GM23248 (cell line): Measurements from ENCODE around the gene FYB1. TPM values are rescaled to one million over a fixed set of nuclear protein-coding genes. Genes with fewer than 3 reads are reported as not detected.
A peak's percentile ranks its signal among the peaks of the same experiment; 100 is the strongest.

ENCODE experiments used
- DNase-seq: peaks from one replicate; pipeline ENCODE4 v3.0.0-alpha.2; 2015
- H2AFZ ChIP-seq: fragments of 200-600 bp; sonication (generic); 2 replicates; pipeline ENCODE4 v1.6.1; 2016; ENCODE audit warnings: antibody characterized with exemption
- H3F3A ChIP-seq: fragments of 200-600 bp; sonication (generic); 2 replicates; pipeline ENCODE4 v1.6.1; 2016; ENCODE audit warnings: mild to moderate bottlenecking, antibody characterized with exemption, mixed run types; ENCODE audit not compliant: insufficient read depth
- H3K27ac ChIP-seq: fragments of 200-600 bp; sonication (generic); 2 replicates; pipeline ENCODE4 v1.5.1; 2016; ENCODE audit warnings: mild to moderate bottlenecking
- H3K27me3 ChIP-seq: fragments of 200-600 bp; sonication (generic); replicated peaks from 2 replicates; pipeline ENCODE4 v1.6.1; 2016; ENCODE audit warnings: mild to moderate bottlenecking; ENCODE audit not compliant: insufficient read depth
- H3K36me3 ChIP-seq: fragments of 200-600 bp; sonication (generic); 2 replicates; pipeline ENCODE4 v1.6.1; 2016; ENCODE audit warnings: low read depth, mild to moderate bottlenecking
- H3K4me1 ChIP-seq: fragments of 200-600 bp; sonication (generic); 2 replicates; pipeline ENCODE4 v1.6.1; 2016; ENCODE audit warnings: mild to moderate bottlenecking; ENCODE audit not compliant: insufficient read depth
- H3K4me2 ChIP-seq: fragments of 200-600 bp; sonication (generic); one replicate; pipeline ENCODE4 v1.6.1; 2016; ENCODE audit warnings: mild to moderate bottlenecking; ENCODE audit not compliant: unreplicated experiment
- H3K4me3 ChIP-seq: fragments of 200-600 bp; sonication (generic); 2 replicates; pipeline ENCODE4 v1.5.1; 2016; ENCODE audit warnings: mild to moderate bottlenecking
- H3K79me2 ChIP-seq: fragments of 200-600 bp; sonication (generic); 2 replicates; pipeline ENCODE4 v1.6.1; 2016; ENCODE audit warnings: mild to moderate bottlenecking; ENCODE audit not compliant: insufficient read depth
- H3K9ac ChIP-seq: fragments of 200-600 bp; sonication (generic); 2 replicates; pipeline ENCODE4 v1.6.1; 2016; ENCODE audit warnings: mild to moderate bottlenecking
- H3K9me2 ChIP-seq: fragments of 200-600 bp; sonication (generic); 2 replicates; pipeline ENCODE4 v1.6.1; 2016; ENCODE audit warnings: mixed run types, mild to moderate bottlenecking, moderate library complexity; ENCODE audit not compliant: insufficient read depth
- H3K9me3 ChIP-seq: fragments of 200-600 bp; sonication (generic); one replicate; pipeline ENCODE4 v1.6.1; 2017; ENCODE audit warnings: low read depth
- H4K20me1 ChIP-seq: fragments of 200-600 bp; sonication (generic); 2 replicates; pipeline ENCODE4 v1.6.0; 2016; ENCODE audit not compliant: insufficient read depth
- EZH2 ChIP-seq: fragments of 200-600 bp; sonication (generic); IDR thresholded peaks from 2 replicates; pipeline ENCODE4 v1.6.1; 2018; ENCODE audit warnings: antibody characterized with exemption, mild to moderate bottlenecking; ENCODE audit not compliant: insufficient read depth, poor library complexity, severe bottlenecking
- EZH2phosphoT487 ChIP-seq: fragments of 200-600 bp; sonication (generic); IDR thresholded peaks from 2 replicates; pipeline ENCODE4 v1.6.1; 2018; ENCODE audit warnings: antibody characterized with exemption, moderate library complexity, mild to moderate bottlenecking, low read depth; ENCODE audit not compliant: insufficient read depth
- WGBS, 2 experiments: methylation state at CpG; one replicate each; pipeline ENCODE4 v1.1.6; 2015 to 2017; ENCODE audit warnings: low lambda C conversion rate in 2 of 2, low coverage in 1 of 2; ENCODE audit errors: missing lambda C conversion rate in 2 of 2; 5-methylcytosine and 5-hydroxymethylcytosine counted together
- in situ Hi-C: fragments of 300-500 bp; cut with MboI; formaldehyde crosslinking; loops from 2 replicates; pipeline ENCODE4 v1.15.0; 2020
- polyA plus RNA-seq: library from polyadenylated mRNA; unstranded; fragments of >200 nt; fragmentation: Nextera tagmentation; extraction: Ambion mirVana; gene quantifications from 2 replicates; pipeline ENCODE4 v1.2.1, GENCODE V29; 2016
- total RNA-seq: library from RNA; depleted of rRNA; stranded (reverse); fragments of >200 nt; shearing (Covaris generic); gene quantifications from 2 replicates; pipeline ENCODE4 v1.2.3, GENCODE V29; 2014

FYB1 gene
- total and polyA plus RNA-seq, 2 experiments from 2014 or later = 0.11 TPM; not detected in 1

GRCh38 chr5:39137819-39138451 lies 81.4 kb downstream of the FYB1 start:
- WGBS, 2 experiments = 87 to 88% methylated on average over 9 of the region's 9 CpGs
- Histone ChIP-seq H3K9me3 (no peaks in the 10 kb centered on the region), H3K9ac (0 out of 2 replicates have a peak overlapping the region, but pooled peaks have one; percentile 19), H3K36me3 (no peaks in the 10 kb centered on the region), H4K20me1 (no peaks in the 10 kb centered on the region), H3F3A (peaks cover 13% of the 10 kb centered on the region; the same call in 1 of the 2 replicates), H3K4me3 (no peak overlapping the region), H3K4me1 (peaks cover 14% of the 10 kb centered on the region), H3K27me3 (no peaks in the 10 kb centered on the region), H3K27ac (peak overlapping the region; percentile 57; the same call in 1 of the 2 replicates), H3K4me2 (peak overlapping the region; percentile 65), H3K9me2 (no peaks in the 10 kb centered on the region), H2AFZ (no peak overlapping the region), H3K79me2 (no peaks in the 10 kb centered on the region)
- TF ChIP-seq EZH2 (no peak), EZH2phosphoT487 (no peak)
- peak; percentile 8 for DNase-seq
- in situ Hi-C loops = no loop called here

DNA sequence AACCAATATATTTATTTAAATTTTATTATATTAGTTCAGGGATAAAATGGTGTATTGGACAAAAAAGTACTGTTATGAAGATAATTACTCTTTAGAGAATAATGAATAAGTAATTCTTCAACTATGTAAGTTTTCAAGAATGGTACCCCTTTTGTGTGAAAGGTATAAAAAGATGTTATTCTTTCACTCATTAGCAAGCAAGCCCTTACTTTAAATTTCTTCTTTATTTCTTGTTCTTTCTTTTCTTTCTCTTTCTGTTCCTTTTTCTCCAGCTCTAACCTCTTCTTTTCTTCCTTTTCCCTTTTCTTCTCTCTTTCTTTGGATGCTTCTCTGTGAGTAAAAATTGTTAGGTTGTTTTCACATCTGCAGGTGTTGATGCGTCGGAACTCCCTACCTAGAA lies 82.0 kb downstream of the FYB1 start:
- Histone ChIP-seq H4K20me1 (no peaks in the 10 kb centered on the region), H2AFZ (no peak overlapping the region), H3K27me3 (no peaks in the 10 kb centered on the region), H3K27ac (no peak overlapping the region), H3K4me2 (no peak overlapping the region), H3K4me1 (peaks cover 14% of the 10 kb centered on the region), H3F3A (peaks cover 13% of the 10 kb centered on the region; the same call in 1 of the 2 replicates), H3K79me2 (no peaks in the 10 kb centered on the region), H3K36me3 (no peaks in the 10 kb centered on the region), H3K4me3 (no peak overlapping the region), H3K9me2 (no peaks in the 10 kb centered on the region), H3K9me3 (no peaks in the 10 kb centered on the region), H3K9ac (no peak overlapping the region)
- in situ Hi-C loops = no loop called here
- WGBS, 2 experiments = 100% methylated on average over 2 of the region's 2 CpGs
- TF ChIP-seq EZH2phosphoT487 (no peak), EZH2 (no peak)
- no peak for DNase-seq

DNA sequence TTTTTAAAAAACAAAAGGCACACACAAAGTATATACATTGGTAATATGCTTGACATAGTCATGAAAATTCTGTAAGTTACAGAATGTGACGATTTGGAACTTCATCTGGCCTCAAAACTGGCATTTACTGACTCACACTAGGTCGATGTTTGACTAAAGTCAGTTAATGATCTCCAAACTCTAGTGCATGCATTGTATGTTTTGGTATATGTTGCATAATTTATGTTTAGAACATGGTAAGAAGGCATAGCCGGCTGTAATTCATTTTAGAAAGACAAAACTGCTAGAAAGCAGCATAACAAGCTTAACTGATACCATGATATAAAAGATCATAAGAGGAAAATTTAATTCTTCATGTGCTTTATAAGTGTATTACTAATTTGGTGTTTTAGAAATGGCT lies 86.6 kb downstream of the FYB1 start:
- no peaks in the 10 kb centered on the region for H4K20me1 ChIP-seq

DNA sequence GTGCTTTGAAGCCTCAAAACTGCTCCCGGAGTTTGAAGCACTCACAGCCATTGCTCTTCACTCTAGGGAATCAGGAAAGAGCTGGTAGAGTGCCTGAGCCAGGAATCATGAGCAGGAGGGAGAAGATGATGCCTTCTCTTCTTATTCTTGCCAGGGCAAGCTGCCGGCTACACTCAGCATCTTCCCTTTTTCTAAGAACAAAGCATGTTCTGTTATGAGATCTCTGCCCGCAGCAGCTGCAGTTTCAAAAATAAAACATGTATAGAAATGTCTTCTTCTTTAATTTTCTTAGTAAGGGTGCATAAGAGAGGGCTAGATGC lies 87.3 kb downstream of the FYB1 start:
- TF ChIP-seq EZH2 = no peak
- TF ChIP-seq EZH2phosphoT487 = no peak
- peak; percentile 12 for DNase-seq
- Histone ChIP-seq H4K20me1 (no peaks in the 10 kb centered on the region), H2AFZ (peak overlapping the region; percentile 53), H3K4me2 (no peak overlapping the region), H3K9me2 (no peaks in the 10 kb centered on the region), H3K27me3 (no peaks in the 10 kb centered on the region), H3K4me3 (no peak overlapping the region), H3F3A (no peaks in the 10 kb centered on the region), H3K79me2 (no peaks in the 10 kb centered on the region), H3K36me3 (no peaks in the 10 kb centered on the region), H3K9ac (no peak overlapping the region), H3K9me3 (no peaks in the 10 kb centered on the region), H3K4me1 (no peaks in the 10 kb centered on the region), H3K27ac (no peak overlapping the region)
- in situ Hi-C loops = no loop called here
- WGBS, 2 experiments = 16 to 22% methylated on average over 3 of the region's 3 CpGs

More for the DNA sequence above, 86.6 kb downstream of the FYB1 start:
- Histone ChIP-seq H3K4me1 (no peaks in the 10 kb centered on the region), H3K9me3 (no peaks in the 10 kb centered on the region), H3K27me3 (no peaks in the 10 kb centered on the region), H3K4me2 (no peak overlapping the region), H3F3A (peaks cover 3% of the 10 kb centered on the region; the same call in 1 of the 2 replicates), H3K27ac (no peak overlapping the region), H2AFZ (no peak overlapping the region), H3K36me3 (no peaks in the 10 kb centered on the region), H3K9me2 (no peaks in the 10 kb centered on the region), H3K4me3 (no peak overlapping the region), H3K79me2 (no peaks in the 10 kb centered on the region), H3K9ac (no peak overlapping the region)
- 82% methylated on average over 3 of the region's 3 CpGs for WGBS, 2 experiments
- in situ Hi-C loops = no loop called here
- TF ChIP-seq EZH2 = no peak
- no peak for DNase-seq
